Endodermal cell (in vitro differentiated cells): ENCODE results near the gene B4GALT6. TPM values are rescaled to one million over a fixed set of nuclear protein-coding genes. Genes with fewer than 3 reads are reported as not detected.

Source experiments
- DNase-seq: peaks from one replicate; pipeline ENCODE4 v3.0.0-alpha.2; 2017
- H3K27ac ChIP-seq: 2 replicates; pipeline ENCODE4 v1.5.1; 2013; ENCODE audit warnings: mild to moderate bottlenecking, low read depth, low read length, moderate library complexity
- H3K27me3 ChIP-seq: 2 replicates; pipeline ENCODE4 v1.6.1; 2013; ENCODE audit warnings: mild to moderate bottlenecking, low read length, moderate library complexity; ENCODE audit not compliant: insufficient read depth, control insufficient read depth, poor library complexity, severe bottlenecking
- H3K36me3 ChIP-seq: 2 replicates; pipeline ENCODE4 v1.7.0; 2013; ENCODE audit warnings: mild to moderate bottlenecking, low read length, moderate library complexity; ENCODE audit not compliant: control insufficient read depth, insufficient read depth
- H3K4me1 ChIP-seq: one replicate; pipeline ENCODE4 v1.7.0; 2013; ENCODE audit warnings: low read length; ENCODE audit not compliant: control insufficient read depth, insufficient read depth
- H3K4me3 ChIP-seq: 2 replicates; pipeline ENCODE4 v1.5.1; 2013; ENCODE audit warnings: mild to moderate bottlenecking, low read length, moderate library complexity
- H3K9ac ChIP-seq: 2 replicates; pipeline ENCODE4 v1.6.1; 2013; ENCODE audit warnings: mild to moderate bottlenecking, low read length, moderate library complexity; ENCODE audit not compliant: poor library complexity, severe bottlenecking; ENCODE audit errors: extremely low read depth
- H3K9me3 ChIP-seq: 2 replicates; pipeline ENCODE4 v1.6.1; 2013; ENCODE audit warnings: mild to moderate bottlenecking, low read length, moderate library complexity; ENCODE audit not compliant: control insufficient read depth
- H3K27ac Mint-ChIP-seq: 2 replicates; pipeline ENCODE4 v1.8.0; 2020; ENCODE audit warnings: mixed read lengths
- H3K27me3 Mint-ChIP-seq: 2 replicates; pipeline ENCODE4 v1.8.0; 2021; ENCODE audit warnings: mild to moderate bottlenecking, mixed read lengths; ENCODE audit not compliant: insufficient read depth
- H3K36me3 Mint-ChIP-seq: 2 replicates; pipeline ENCODE4 v1.8.0; 2020; ENCODE audit warnings: low read depth, mixed read lengths
- H3K4me1 Mint-ChIP-seq: 2 replicates; pipeline ENCODE4 v1.8.0; 2020; ENCODE audit warnings: mixed read lengths
- H3K4me3 Mint-ChIP-seq: 2 replicates; pipeline ENCODE4 v1.8.0; 2020; ENCODE audit warnings: mild to moderate bottlenecking, moderate library complexity, mixed read lengths
- H3K9me3 Mint-ChIP-seq: 2 replicates; pipeline ENCODE4 v1.8.0; 2020; ENCODE audit warnings: mild to moderate bottlenecking, mixed read lengths
- CTCF ChIP-seq: fragments of 200-600 bp; sonication (generic); conservative IDR thresholded peaks from 2 replicates; pipeline ENCODE4 v1.5.0; 2021; ENCODE audit warnings: antibody characterized with exemption, mild to moderate bottlenecking
- WGBS, 2 experiments: methylation state at CpG; one replicate each; pipeline versions ENCODE4 v1.1.5 to v1.1.7; 2013; ENCODE audit warnings: missing lambda C conversion rate in 2 of 2, mixed read lengths in 1 of 2; ENCODE audit not compliant: insufficient coverage in 1 of 2, insufficient read length in 1 of 2; 5-methylcytosine and 5-hydroxymethylcytosine counted together
- total RNA-seq, 2 donors: library from RNA; stranded (reverse); fragmentation: NEBNext Ultra II Directional in 1 of 2; extraction: Animal tissue kit (Norgen Biotek cat#: 25700) in 1 of 2; gene quantifications; 2 replicates in 1 of 2; 3 replicates in 1 of 2; pipeline ENCODE4 v1.2.1, GENCODE V29; 2021

B4GALT6 gene
- total RNA-seq, 2 donors from 2014 or later = 47.7 to 48.4 TPM

DNA sequence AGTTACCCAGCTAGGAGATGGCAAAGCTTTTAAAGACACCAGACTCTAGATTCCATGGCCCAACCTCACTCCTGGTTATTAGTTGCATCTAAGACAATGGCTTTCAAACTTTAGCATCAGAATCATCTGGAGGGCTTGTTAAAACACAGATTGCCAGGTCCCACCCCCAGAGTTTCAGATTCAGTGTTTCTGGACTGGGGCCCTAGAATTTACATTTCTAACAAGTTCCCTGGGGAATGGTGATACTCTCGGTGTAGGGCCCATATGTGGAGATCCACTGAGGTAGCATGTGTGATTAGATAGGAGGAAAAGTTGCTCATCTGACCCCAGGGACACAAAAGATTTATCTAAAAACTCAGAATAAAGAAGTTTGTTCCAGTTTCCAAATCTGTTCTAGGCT is 107.2 kb downstream of the B4GALT6 start:
- H3K36me3 ChIP-seq = no peaks in the 10 kb centered on the region
- no peak overlapping the region for H3K9ac ChIP-seq
- H3K27me3 ChIP-seq = peaks cover 12% of the 10 kb centered on the region
- H3K4me1 Mint-ChIP-seq = peaks cover 34% of the 10 kb centered on the region
- no peak for TF ChIP-seq CTCF
- H3K27me3 Mint-ChIP-seq = peaks cover 8% of the 10 kb centered on the region
- H3K4me1 ChIP-seq = peaks cover 13% of the 10 kb centered on the region
- no peaks in the 10 kb centered on the region for H3K9me3 ChIP-seq
- no peak overlapping the region for H3K27ac ChIP-seq
- no peak overlapping the region for H3K4me3 Mint-ChIP-seq
- WGBS, 2 experiments = 91 to 100% methylated on average over 1 of the region's 1 CpG
- H3K4me3 ChIP-seq = no peak overlapping the region
- H3K36me3 Mint-ChIP-seq = no peaks in the 10 kb centered on the region
- no peaks in the 10 kb centered on the region for H3K9me3 Mint-ChIP-seq
- H3K27ac Mint-ChIP-seq = no peak overlapping the region
- no peak for DNase-seq

- WGBS, 2 experiments = 67 to 71% methylated on average over 4 of the region's 4 CpGs
- Mint-ChIP-seq H3K27ac (no peak overlapping the region), H3K36me3 (no peaks in the 10 kb centered on the region), H3K4me3 (no peak overlapping the region), H3K9me3 (no peaks in the 10 kb centered on the region), H3K4me1 (peaks cover 40% of the 10 kb centered on the region), H3K27me3 (peaks cover 8% of the 10 kb centered on the region)
- H3K4me3 ChIP-seq = no peak overlapping the region
- H3K36me3 ChIP-seq = no peaks in the 10 kb centered on the region
- DNase-seq = no peak
- H3K27me3 ChIP-seq = peaks cover 12% of the 10 kb centered on the region
- H3K9ac ChIP-seq = no peak overlapping the region
- no peak overlapping the region for H3K27ac ChIP-seq
- H3K9me3 ChIP-seq = no peaks in the 10 kb centered on the region
- H3K4me1 ChIP-seq = peaks cover 15% of the 10 kb centered on the region
- TF ChIP-seq CTCF = no peak
Measured at GRCh38 chr18:31576670-31577069, 107.7 kb downstream of the B4GALT6 start.

GRCh38 chr18:31575515-31576257 is 108.7 kb downstream of the B4GALT6 start:
- peaks cover 11% of the 10 kb centered on the region for H3K27me3 Mint-ChIP-seq
- no peak for TF ChIP-seq CTCF
- peaks cover 49% of the 10 kb centered on the region for H3K4me1 Mint-ChIP-seq
- H3K27me3 ChIP-seq = peaks cover 12% of the 10 kb centered on the region
- no peak overlapping the region for H3K27ac ChIP-seq
- WGBS, 2 experiments = 78 to 90% methylated on average over 2 to 3 of the region's 3 CpGs
- no peak for DNase-seq
- peaks cover 15% of the 10 kb centered on the region for H3K4me1 ChIP-seq
- peak overlapping the region; percentile 3 for H3K4me3 ChIP-seq
- H3K4me3 Mint-ChIP-seq = no peak overlapping the region
- no peak overlapping the region for H3K27ac Mint-ChIP-seq
- no peak overlapping the region for H3K9ac ChIP-seq
- no peaks in the 10 kb centered on the region for H3K9me3 Mint-ChIP-seq
- no peaks in the 10 kb centered on the region for H3K9me3 ChIP-seq
- no peaks in the 10 kb centered on the region for H3K36me3 Mint-ChIP-seq
- no peaks in the 10 kb centered on the region for H3K36me3 ChIP-seq
